ENCODE results near the gene CENPT.

The CENPT gene

DNA sequence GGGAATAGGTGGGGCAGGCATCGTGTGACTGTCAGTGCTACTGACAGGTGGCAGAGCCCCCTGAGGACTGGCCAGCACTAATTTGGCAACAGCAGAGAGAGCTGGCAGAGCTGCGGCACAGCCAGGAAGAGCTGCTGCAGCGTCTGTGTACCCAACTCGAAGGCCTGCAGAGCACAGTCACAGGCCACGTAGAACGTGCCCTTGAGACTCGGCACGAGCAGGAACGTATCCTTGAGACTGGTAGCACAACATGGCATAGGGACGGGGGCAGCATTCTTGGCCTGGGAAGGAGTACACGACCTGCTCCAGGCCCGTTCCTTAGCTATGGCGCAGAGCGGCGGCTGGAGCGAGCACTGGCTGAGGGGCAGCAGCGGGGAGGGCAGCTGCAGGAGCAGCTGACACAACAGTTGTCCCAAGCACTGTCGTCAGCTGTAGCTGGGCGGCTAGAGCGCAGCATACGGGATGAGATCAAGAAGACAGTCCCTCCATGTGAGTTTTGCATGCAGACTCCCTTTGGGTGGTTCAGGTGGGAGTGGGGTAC is 34.2 kb upstream of the CENPT start:
- TF ChIP-seq, protein P1, sequence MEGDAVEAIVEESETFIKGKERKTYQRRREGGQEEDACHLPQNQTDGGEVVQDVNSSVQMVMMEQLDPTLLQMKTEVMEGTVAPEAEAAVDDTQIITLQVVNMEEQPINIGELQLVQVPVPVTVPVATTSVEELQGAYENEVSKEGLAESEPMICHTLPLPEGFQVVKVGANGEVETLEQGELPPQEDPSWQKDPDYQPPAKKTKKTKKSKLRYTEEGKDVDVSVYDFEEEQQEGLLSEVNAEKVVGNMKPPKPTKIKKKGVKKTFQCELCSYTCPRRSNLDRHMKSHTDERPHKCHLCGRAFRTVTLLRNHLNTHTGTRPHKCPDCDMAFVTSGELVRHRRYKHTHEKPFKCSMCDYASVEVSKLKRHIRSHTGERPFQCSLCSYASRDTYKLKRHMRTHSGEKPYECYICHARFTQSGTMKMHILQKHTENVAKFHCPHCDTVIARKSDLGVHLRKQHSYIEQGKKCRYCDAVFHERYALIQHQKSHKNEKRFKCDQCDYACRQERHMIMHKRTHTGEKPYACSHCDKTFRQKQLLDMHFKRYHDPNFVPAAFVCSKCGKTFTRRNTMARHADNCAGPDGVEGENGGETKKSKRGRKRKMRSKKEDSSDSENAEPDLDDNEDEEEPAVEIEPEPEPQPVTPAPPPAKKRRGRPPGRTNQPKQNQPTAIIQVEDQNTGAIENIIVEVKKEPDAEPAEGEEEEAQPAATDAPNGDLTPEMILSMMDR (conservative IDR thresholded peaks at IDR 0.05): no peak
- no peak overlapping the region for H3K27ac ChIP-seq

DNA sequence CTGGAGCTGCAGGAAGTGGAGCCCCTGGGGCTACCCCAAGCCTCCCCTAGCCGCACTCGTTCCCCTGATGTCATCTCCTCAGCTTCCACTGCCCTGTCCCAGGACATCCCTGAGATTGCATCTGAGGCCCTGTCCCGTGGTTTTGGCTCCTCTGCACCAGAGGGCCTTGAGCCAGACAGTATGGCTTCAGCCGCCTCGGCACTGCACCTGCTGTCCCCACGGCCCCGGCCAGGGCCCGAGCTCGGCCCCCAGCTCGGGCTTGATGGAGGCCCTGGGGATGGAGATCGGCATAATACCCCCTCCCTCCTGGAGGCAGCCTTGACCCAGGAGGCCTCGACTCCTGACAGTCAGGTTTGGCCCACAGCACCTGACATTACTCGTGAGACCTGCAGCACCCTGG is 33.1 kb upstream of the CENPT start:
- TF ChIP-seq, protein P1 (conservative IDR thresholded peaks at IDR 0.05): no peak

GRCh38 chr16:67879936-67880335 is 32.4 kb upstream of the CENPT start:
- TF ChIP-seq, protein P1 (conservative IDR thresholded peaks at IDR 0.05): no peak
- H3K27ac ChIP-seq: no peak overlapping the region

More for the DNA sequence above, 33.1 kb upstream of the CENPT start:
- H3K27ac ChIP-seq: no peak overlapping the region

GRCh38 chr16:67879462-67879861 is 32.0 kb upstream of the CENPT start:
- TF ChIP-seq, protein P1 (conservative IDR thresholded peaks at IDR 0.05): no peak

DNA sequence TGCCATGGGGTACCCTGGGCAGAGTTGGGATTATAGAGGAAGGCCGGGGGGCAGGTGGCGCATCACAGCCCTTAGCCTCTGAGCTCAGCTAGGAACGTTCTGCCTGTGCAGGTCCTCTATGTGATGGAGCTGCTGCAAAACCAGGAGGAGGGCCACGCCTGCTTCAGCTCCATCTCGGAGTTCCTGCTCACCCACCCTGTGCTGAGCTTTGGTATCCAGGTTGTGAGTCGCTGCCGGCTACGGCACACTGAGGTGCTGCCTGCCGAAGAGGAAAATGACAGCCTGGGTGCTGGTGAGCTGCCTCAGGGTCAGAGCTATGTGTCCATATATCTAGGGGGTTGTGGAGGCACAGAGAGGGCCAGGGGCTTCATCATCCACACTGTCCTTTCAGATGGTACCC is 31.4 kb upstream of the CENPT start:
- H3K27ac ChIP-seq: no peak overlapping the region
- TF ChIP-seq, protein P1 (conservative IDR thresholded peaks at IDR 0.05): no peak

More at GRCh38 chr16:67879462-67879861, 32.0 kb upstream of the CENPT start:
- H3K27ac ChIP-seq: no peak overlapping the region

DNA sequence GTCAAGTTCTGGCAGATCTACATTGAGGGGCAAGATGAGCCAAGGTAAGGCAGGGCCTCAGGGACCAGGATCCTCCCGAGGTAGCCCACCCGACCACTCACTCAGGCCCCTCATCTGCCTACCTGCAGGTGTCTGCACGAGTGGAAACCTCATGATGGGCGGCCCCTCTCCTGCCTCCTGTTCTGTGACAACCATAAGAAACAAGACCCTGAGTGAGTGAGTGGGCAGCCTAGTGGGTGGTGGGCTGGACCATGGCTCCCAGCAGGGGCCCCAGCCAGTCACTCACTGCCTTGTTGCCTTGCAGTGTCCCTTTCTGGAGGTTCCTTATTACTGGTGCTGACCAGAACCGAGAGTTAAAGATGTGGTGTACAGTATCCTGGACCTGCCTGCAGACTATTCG is 30.7 kb upstream of the CENPT start:
- TF ChIP-seq, protein P1 (conservative IDR thresholded peaks at IDR 0.05): no peak
- no peak overlapping the region for H3K27ac ChIP-seq

DNA sequence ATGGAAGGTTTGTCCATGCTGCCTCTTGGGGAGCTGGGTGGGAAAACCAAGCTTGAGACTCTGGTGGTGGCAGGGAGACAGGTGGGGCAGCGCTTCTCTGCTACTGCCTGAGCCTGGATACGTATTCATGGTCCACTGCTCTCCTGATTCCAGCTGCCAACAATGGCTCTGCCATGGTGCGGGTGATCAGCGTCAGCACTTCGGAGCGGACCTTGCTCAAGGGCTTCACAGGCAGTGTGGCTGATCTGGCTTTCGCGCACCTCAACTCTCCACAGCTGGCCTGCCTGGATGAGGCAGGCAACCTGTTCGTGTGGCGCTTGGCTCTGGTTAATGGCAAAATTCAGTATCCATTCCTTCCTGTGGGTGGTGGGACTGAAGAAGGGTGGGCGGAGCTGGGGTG is 29.6 kb upstream of the CENPT start:
- TF ChIP-seq, protein P1 (conservative IDR thresholded peaks at IDR 0.05): no peak
- no peak overlapping the region for H3K27ac ChIP-seq

Measured in VCaP (cell line).